GM21381 (cell line): ENCODE results near the gene DNHD1.

Experiments used
- ATAC-seq: cut with Tn5 transposase; IDR thresholded peaks from one replicate; pipeline ENCODE4 v1.9.1; 2021; ENCODE audit warnings: mild to moderate bottlenecking, moderate library complexity; ENCODE audit not compliant: unreplicated experiment

The DNHD1 gene

GRCh38 chr11:6557761-6558674 lies 60.9 kb downstream of the DNHD1 start:
- ATAC-seq, result no peak

- no peak for ATAC-seq
These were observed 62.3 kb downstream of the DNHD1 start for GRCh38 chr11:6559369-6559768.

- ATAC-seq, result no peak
These were observed 64.2 kb downstream of the DNHD1 start for GRCh38 chr11:6561288-6561687.

GRCh38 chr11:6563121-6563619 lies 66.1 kb downstream of the DNHD1 start:
- no peak for ATAC-seq

- ATAC-seq, result no peak
These were observed 66.6 kb downstream of the DNHD1 start for GRCh38 chr11:6563667-6564066.

- ATAC-seq, result no peak
These were observed 68.2 kb downstream of the DNHD1 start for GRCh38 chr11:6565325-6565724.

GRCh38 chr11:6565988-6566703 lies 69.1 kb downstream of the DNHD1 start:
- ATAC-seq, result no peak

GRCh38 chr11:6566704-6567370 lies 69.8 kb downstream of the DNHD1 start:
- no peak for ATAC-seq

GRCh38 chr11:6567371-6567745 lies 70.3 kb downstream of the DNHD1 start:
- ATAC-seq, result no peak

- no peak for ATAC-seq
These were observed 71.3 kb downstream of the DNHD1 start for GRCh38 chr11:6568191-6568918.

GRCh38 chr11:6569706-6570105 lies 72.6 kb downstream of the DNHD1 start:
- no peak for ATAC-seq

- ATAC-seq, result no peak
These were observed 73.8 kb downstream of the DNHD1 start for GRCh38 chr11:6570691-6571427.

- ATAC-seq, result no peak
These were observed 74.4 kb downstream of the DNHD1 start for GRCh38 chr11:6571434-6572008.

- ATAC-seq, result no peak
These were observed 75.1 kb downstream of the DNHD1 start for GRCh38 chr11:6572215-6572614.

GRCh38 chr11:6574816-6575715 lies 78.0 kb downstream of the DNHD1 start:
- no peak for ATAC-seq

GRCh38 chr11:6576471-6577373 lies 79.6 kb downstream of the DNHD1 start:
- no peak for ATAC-seq

- ATAC-seq, result no peak
These were observed 81.1 kb downstream of the DNHD1 start for GRCh38 chr11:6578134-6578533.

GRCh38 chr11:6579681-6580080 lies 82.6 kb downstream of the DNHD1 start:
- ATAC-seq, result no peak
